ENCODE data around the gene LAMA3.

DNA sequence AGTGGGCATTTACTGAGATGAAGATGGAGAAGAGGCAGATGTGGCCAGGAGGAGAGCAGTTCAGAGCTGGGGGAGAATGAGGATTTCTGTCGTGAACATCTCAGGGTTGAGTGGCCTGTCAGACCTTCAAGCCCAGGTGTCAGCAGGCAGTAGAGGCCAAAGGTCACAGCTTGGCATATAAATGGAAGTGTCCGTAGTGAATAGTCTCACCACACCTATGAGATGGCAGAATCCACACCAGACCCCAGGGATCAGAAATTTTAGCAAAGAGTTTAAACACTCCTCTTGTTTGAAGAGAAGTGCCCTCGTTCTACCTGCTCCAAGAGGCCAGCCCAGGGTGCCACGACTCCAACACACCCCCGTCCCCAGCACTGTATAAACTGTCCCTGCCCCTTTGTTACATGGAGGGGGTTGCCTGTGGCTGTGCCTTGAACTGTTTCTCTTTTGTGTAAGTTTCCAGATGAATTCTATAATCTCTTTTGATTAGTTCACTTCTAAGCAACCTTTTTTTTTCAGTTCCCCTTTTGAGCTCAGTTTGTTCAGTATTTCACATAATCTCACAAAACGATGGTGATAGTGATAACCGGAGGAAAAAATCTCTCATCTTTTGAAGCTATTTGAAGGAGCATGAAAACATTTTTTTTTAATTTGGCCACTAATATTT lies 256.3 kb downstream of the LAMA3 start:
- TF ChIP-seq, protein P1, sequence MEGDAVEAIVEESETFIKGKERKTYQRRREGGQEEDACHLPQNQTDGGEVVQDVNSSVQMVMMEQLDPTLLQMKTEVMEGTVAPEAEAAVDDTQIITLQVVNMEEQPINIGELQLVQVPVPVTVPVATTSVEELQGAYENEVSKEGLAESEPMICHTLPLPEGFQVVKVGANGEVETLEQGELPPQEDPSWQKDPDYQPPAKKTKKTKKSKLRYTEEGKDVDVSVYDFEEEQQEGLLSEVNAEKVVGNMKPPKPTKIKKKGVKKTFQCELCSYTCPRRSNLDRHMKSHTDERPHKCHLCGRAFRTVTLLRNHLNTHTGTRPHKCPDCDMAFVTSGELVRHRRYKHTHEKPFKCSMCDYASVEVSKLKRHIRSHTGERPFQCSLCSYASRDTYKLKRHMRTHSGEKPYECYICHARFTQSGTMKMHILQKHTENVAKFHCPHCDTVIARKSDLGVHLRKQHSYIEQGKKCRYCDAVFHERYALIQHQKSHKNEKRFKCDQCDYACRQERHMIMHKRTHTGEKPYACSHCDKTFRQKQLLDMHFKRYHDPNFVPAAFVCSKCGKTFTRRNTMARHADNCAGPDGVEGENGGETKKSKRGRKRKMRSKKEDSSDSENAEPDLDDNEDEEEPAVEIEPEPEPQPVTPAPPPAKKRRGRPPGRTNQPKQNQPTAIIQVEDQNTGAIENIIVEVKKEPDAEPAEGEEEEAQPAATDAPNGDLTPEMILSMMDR (IDR thresholded peaks at IDR 0.05), result no peak
- no peak for TF ChIP-seq POLR2A (IDR thresholded peaks at IDR 0.05)
